Stimulated activated CD4-positive, alpha-beta T cell treated with anti-CD3 and anti-CD28 coated beads, Interleukin-1b, Interleukin-23, amount 100 ng/mL, for 1 hour (primary cell): Measurements from ENCODE around the gene BZW2.

Source experiments
- DNase-seq, 2 donors: peaks; one replicate each; pipeline ENCODE4 v3.0.0-alpha.2; 2020; ENCODE audit warnings: low read depth in 2 of 2

Gene BZW2

GRCh38 chr7:16718111-16718656 is 72.2 kb downstream of the BZW2 start:
- no peak for DNase-seq

GRCh38 chr7:16719699-16720098 is 73.7 kb downstream of the BZW2 start:
- DNase-seq: no peak

GRCh38 chr7:16721541-16721940 is 75.6 kb downstream of the BZW2 start:
- no peak for DNase-seq

- DNase-seq: no peak
These were observed 78.4 kb downstream of the BZW2 start for GRCh38 chr7:16724344-16724743.

GRCh38 chr7:16726189-16726588 is 80.2 kb downstream of the BZW2 start:
- no peak for DNase-seq

- no peak for DNase-seq
These were observed 81.8 kb downstream of the BZW2 start for GRCh38 chr7:16727736-16728135.

- DNase-seq: no peak
These were observed 82.8 kb downstream of the BZW2 start for GRCh38 chr7:16728811-16729210.

- no peak for DNase-seq
These were observed 83.6 kb downstream of the BZW2 start for GRCh38 chr7:16729541-16729940.

- no peak for DNase-seq
These were observed 85.0 kb downstream of the BZW2 start for GRCh38 chr7:16730937-16731336.

- no peak for DNase-seq
These were observed 86.8 kb downstream of the BZW2 start for GRCh38 chr7:16732828-16733227.

- DNase-seq: no peak
These were observed 88.3 kb downstream of the BZW2 start for GRCh38 chr7:16734148-16734726.

GRCh38 chr7:16735020-16735419 is 89.0 kb downstream of the BZW2 start:
- DNase-seq: no peak

- DNase-seq: no peak
These were observed 92.2 kb downstream of the BZW2 start for GRCh38 chr7:16738011-16738688.

- DNase-seq: no peak
These were observed 94.1 kb downstream of the BZW2 start for GRCh38 chr7:16739863-16740622.

GRCh38 chr7:16740623-16740953 is 94.6 kb downstream of the BZW2 start:
- no peak for DNase-seq

GRCh38 chr7:16740996-16741395 is 95.0 kb downstream of the BZW2 start:
- no peak for DNase-seq

- DNase-seq: no peak
These were observed 95.7 kb downstream of the BZW2 start for GRCh38 chr7:16741676-16742075.

- DNase-seq: no peak
These were observed 96.6 kb downstream of the BZW2 start for GRCh38 chr7:16742547-16742946.

GRCh38 chr7:16743236-16743635 is 97.3 kb downstream of the BZW2 start:
- no peak for DNase-seq

- DNase-seq: no peak
These were observed 98.7 kb downstream of the BZW2 start for GRCh38 chr7:16744518-16745250.

GRCh38 chr7:16745645-16746044 is 99.7 kb downstream of the BZW2 start:
- no peak for DNase-seq

GRCh38 chr7:16747102-16747501 is 101.1 kb downstream of the BZW2 start:
- no peak for DNase-seq
